Measurements from ENCODE around the gene RTN4RL2.

RTN4RL2 gene

DNA sequence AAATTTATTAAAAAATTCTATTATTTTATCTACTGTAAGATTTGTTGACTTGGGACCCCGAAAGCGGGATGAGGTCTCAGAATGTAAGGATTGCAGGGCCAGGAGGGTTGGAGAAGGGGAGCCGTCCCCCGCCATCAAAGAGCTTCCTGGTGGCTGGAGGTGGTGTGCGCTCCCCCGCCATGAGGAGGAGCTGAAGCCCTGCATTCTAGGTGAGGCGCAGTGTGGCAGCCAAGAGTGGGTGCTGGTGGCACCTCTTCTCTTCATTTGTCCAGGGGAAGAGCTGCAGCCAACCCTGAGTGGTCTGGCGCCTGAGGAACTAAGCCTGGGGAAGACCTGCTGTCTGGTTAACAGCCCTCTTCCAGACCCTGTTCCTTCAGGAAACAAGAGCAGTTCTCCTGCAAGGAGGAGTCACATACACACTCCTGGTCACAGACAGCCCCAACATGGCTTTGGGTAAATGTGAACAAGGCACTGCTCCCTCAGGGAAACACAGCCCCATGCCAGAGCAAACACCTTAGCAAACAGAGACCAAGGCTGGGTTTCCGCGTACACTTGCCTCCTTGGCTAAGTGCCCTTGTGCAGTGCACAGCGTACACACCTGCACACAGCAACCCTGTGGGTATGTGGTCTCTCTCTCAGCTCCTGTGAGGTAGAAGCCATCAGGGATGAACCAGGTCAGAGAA, 17.3 kb downstream of the RTN4RL2 start:
- Histone ChIP-seq H3K4me2 (ENCODE audit: low read depth, low read length, poor library complexity, severe bottlenecking) (no peak overlapping the region), H2AFZ (ENCODE audit: low read depth, low read length, severe bottlenecking) (no peak overlapping the region), H3K36me3 (ENCODE audit: low read length) (no peaks in the 10 kb centered on the region), H3K9me2 (replicated peaks; ENCODE audit: insufficient read depth, low read length) (no peaks in the 10 kb centered on the region), H3K4me3 (ENCODE audit: insufficient read depth, low read length, poor library complexity, severe bottlenecking) (no peak overlapping the region), H3K79me2 (ENCODE audit: insufficient read depth, low read length) (no peaks in the 10 kb centered on the region), H3K9me3 (ENCODE audit: insufficient read depth, low read length) (no peaks in the 10 kb centered on the region), H3F3A (ENCODE audit: insufficient read depth) (no peaks in the 10 kb centered on the region), H4K20me1 (ENCODE audit: low read depth, low read length) (no peaks in the 10 kb centered on the region), H3K27ac (ENCODE audit: low read depth, low read length) (no peak overlapping the region), H3K27me3 (ENCODE audit: low read length) (no peaks in the 10 kb centered on the region), H3K9ac (ENCODE audit: low read length) (no peak overlapping the region)
- TF ChIP-seq EZH2phosphoT487 (conservative IDR thresholded peaks at IDR 0.05; ENCODE audit: low read length) = no peak
- TF ChIP-seq, protein P1, sequence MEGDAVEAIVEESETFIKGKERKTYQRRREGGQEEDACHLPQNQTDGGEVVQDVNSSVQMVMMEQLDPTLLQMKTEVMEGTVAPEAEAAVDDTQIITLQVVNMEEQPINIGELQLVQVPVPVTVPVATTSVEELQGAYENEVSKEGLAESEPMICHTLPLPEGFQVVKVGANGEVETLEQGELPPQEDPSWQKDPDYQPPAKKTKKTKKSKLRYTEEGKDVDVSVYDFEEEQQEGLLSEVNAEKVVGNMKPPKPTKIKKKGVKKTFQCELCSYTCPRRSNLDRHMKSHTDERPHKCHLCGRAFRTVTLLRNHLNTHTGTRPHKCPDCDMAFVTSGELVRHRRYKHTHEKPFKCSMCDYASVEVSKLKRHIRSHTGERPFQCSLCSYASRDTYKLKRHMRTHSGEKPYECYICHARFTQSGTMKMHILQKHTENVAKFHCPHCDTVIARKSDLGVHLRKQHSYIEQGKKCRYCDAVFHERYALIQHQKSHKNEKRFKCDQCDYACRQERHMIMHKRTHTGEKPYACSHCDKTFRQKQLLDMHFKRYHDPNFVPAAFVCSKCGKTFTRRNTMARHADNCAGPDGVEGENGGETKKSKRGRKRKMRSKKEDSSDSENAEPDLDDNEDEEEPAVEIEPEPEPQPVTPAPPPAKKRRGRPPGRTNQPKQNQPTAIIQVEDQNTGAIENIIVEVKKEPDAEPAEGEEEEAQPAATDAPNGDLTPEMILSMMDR (IDR thresholded peaks at IDR 0.05; ENCODE audit: insufficient read depth, low read length, poor library complexity, severe bottlenecking) = no peak

DNA sequence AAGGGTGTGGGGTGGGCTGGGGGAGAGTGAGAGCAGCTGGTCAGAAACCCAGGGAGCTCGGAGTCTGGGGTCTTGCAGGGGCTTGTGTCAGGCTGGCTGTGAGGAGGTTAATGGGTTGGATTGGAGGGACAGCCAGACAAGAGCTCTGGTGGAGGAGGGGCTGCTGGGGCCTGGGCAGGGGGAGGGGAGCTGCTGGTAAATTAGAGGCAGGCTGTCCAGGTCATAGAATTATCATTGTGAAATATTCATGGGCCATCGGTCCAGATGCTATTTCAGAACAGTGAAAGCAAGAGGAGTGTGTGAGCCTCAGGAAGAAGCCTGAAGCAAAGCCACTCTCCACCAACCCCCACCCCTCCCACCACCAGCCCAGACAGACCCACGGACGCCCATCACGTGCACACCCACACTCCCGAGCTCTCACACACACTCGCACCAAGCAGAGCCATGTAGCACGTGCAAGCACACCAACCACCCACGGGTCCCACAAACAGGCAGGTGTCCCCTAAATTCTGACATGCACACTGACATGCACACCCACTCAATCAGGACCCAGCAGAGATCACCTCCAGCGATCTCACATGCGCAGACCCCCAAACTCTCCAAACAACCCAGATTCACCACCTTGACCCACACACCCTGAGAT, 18.8 kb downstream of the RTN4RL2 start:
- Histone ChIP-seq H3F3A (ENCODE audit: insufficient read depth) (no peaks in the 10 kb centered on the region), H3K9ac (ENCODE audit: low read length) (no peak overlapping the region), H4K20me1 (ENCODE audit: low read depth, low read length) (no peaks in the 10 kb centered on the region), H3K79me2 (ENCODE audit: insufficient read depth, low read length) (no peaks in the 10 kb centered on the region), H3K9me3 (ENCODE audit: insufficient read depth, low read length) (no peaks in the 10 kb centered on the region), H3K27me3 (ENCODE audit: low read length) (no peaks in the 10 kb centered on the region), H3K9me2 (replicated peaks; ENCODE audit: insufficient read depth, low read length) (no peaks in the 10 kb centered on the region), H3K4me2 (ENCODE audit: low read depth, low read length, poor library complexity, severe bottlenecking) (no peak overlapping the region), H2AFZ (ENCODE audit: low read depth, low read length, severe bottlenecking) (no peak overlapping the region), H3K4me3 (ENCODE audit: insufficient read depth, low read length, poor library complexity, severe bottlenecking) (no peak overlapping the region), H3K36me3 (ENCODE audit: low read length) (0 out of 2 replicates have a peak, but pooled peaks cover 6% of the 10 kb centered on the region), H3K27ac (ENCODE audit: low read depth, low read length) (no peak overlapping the region)
- TF ChIP-seq, protein P1 (IDR thresholded peaks at IDR 0.05; ENCODE audit: insufficient read depth, low read length, poor library complexity, severe bottlenecking) = no peak
- TF ChIP-seq EZH2phosphoT487 (conservative IDR thresholded peaks at IDR 0.05; ENCODE audit: low read length) = no peak

DNA sequence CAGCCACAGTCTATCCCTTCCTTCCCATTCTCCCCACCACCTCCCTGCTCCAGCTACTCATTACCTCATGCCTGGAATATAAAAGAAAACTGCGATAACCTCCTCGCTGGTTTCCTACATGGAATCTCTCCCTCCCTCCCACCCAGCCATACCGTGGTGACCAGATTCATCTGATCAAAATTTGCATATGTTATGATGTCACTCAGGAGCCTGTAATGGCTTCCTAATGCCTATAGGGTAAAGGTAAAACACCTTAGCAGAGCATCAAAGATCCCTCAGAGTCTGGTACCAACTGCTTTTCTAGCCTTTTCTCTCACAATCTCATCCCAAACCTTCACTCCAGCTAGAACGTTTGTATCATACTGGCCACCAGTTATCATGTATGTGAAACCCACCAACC, 19.6 kb downstream of the RTN4RL2 start:
- Histone ChIP-seq H3K36me3 (ENCODE audit: low read length) (0 out of 2 replicates have a peak, but pooled peaks cover 12% of the 10 kb centered on the region), H3K79me2 (ENCODE audit: insufficient read depth, low read length) (no peaks in the 10 kb centered on the region), H3K9me3 (ENCODE audit: insufficient read depth, low read length) (no peaks in the 10 kb centered on the region), H3K9ac (ENCODE audit: low read length) (no peak overlapping the region), H3K27me3 (ENCODE audit: low read length) (no peaks in the 10 kb centered on the region), H3K4me2 (ENCODE audit: low read depth, low read length, poor library complexity, severe bottlenecking) (no peak overlapping the region), H3K9me2 (replicated peaks; ENCODE audit: insufficient read depth, low read length) (no peaks in the 10 kb centered on the region), H3K4me3 (ENCODE audit: insufficient read depth, low read length, poor library complexity, severe bottlenecking) (no peak overlapping the region), H2AFZ (ENCODE audit: low read depth, low read length, severe bottlenecking) (no peak overlapping the region), H3F3A (ENCODE audit: insufficient read depth) (no peaks in the 10 kb centered on the region), H4K20me1 (ENCODE audit: low read depth, low read length) (no peaks in the 10 kb centered on the region), H3K27ac (ENCODE audit: low read depth, low read length) (no peak overlapping the region)
- TF ChIP-seq, protein P1 (IDR thresholded peaks at IDR 0.05; ENCODE audit: insufficient read depth, low read length, poor library complexity, severe bottlenecking) = no peak
- no peak for TF ChIP-seq EZH2phosphoT487 (conservative IDR thresholded peaks at IDR 0.05; ENCODE audit: low read length)

Data from SU-DHL-6 (cell line).